OCI-LY3 (cell line): ENCODE measurements around the gene ZNF816.
"Not testable (repeated sequence)": the region's sequence is repeated elsewhere in the genome, so short reads cannot be mapped to it uniquely, and the experiment has no call there.

Experiments
- CTCF ChIP-seq: fragments of 200-600, 300-600 bp; sonication (generic); IDR thresholded peaks from 2 replicates; pipeline ENCODE4 v1.5.1; 2014; ENCODE audit warnings: antibody characterized with exemption, low read length, low read depth
- EZH2phosphoT487 ChIP-seq: fragments of 200-600 bp; shearing (Covaris generic); IDR thresholded peaks from 2 replicates; pipeline ENCODE4 v1.6.1; 2018; ENCODE audit warnings: antibody characterized with exemption, mixed run types, low read depth

GRCh38 chr19:52941523-52941922 lies 21.2 kb downstream of the ZNF816 start:
- not testable (repeated sequence) for TF ChIP-seq CTCF, EZH2phosphoT487
